Activated CD4-positive, alpha-beta T cell treated with anti-CD3 and anti-CD28 coated beads, Interleukin-2, amount 10 ng/mL, durations not matched to agents 7 days and 5 days (primary cell): ENCODE results near the gene PDXK. TPM values are rescaled to one million over a fixed set of nuclear protein-coding genes. Genes with fewer than 3 reads are reported as not detected.

Experiments used
- CTCF ChIA-PET: fragments of 350-600 bp; sonication (Branson Sonifier 250); formaldehyde crosslinking; loops from one replicate; lab custom pipeline; 2021; ENCODE audit warnings: antibody characterized with exemption; lab: Charles Lee
- POLR2A ChIA-PET: fragments of 350-600 bp; sonication (Branson Sonifier 250); formaldehyde crosslinking; loops from one replicate; lab custom pipeline; 2021; ENCODE audit warnings: antibody characterized with exemption; lab: Charles Lee
- DNase-seq: peaks from one replicate; pipeline ENCODE4 v3.0.0-alpha.2; 2020
- H3K27ac Mint-ChIP-seq: one replicate; pipeline ENCODE4 v1.8.0; 2021; ENCODE audit warnings: mild to moderate bottlenecking, moderate library complexity, mixed read lengths
- H3K27me3 Mint-ChIP-seq: one replicate; pipeline ENCODE4 v1.8.0; 2021; ENCODE audit warnings: mixed read lengths
- H3K36me3 Mint-ChIP-seq: one replicate; pipeline ENCODE4 v1.8.0; 2021; ENCODE audit warnings: low read depth, mixed read lengths
- H3K4me1 Mint-ChIP-seq: one replicate; pipeline ENCODE4 v1.8.0; 2021; ENCODE audit warnings: mixed read lengths
- H3K4me3 Mint-ChIP-seq: one replicate; pipeline ENCODE4 v1.8.0; 2021; ENCODE audit warnings: mild to moderate bottlenecking, moderate library complexity, mixed read lengths
- H3K9me3 Mint-ChIP-seq: one replicate; pipeline ENCODE4 v1.8.0; 2021; ENCODE audit warnings: mixed read lengths
- total RNA-seq, 2 experiments: library from RNA; stranded (reverse); gene quantifications; one replicate each; pipeline ENCODE4 v1.2.3, GENCODE V29; 2021

Gene PDXK
- total RNA-seq, 2 experiments from 2014 or later: 74.0 to 81.4 TPM

GRCh38 chr21:43767498-43767983 is 48.6 kb downstream of the PDXK start:
- H3K9me3 Mint-ChIP-seq: peaks cover 4% of the 10 kb centered on the region
- H3K4me1 Mint-ChIP-seq: peaks cover 6% of the 10 kb centered on the region
- H3K4me3 Mint-ChIP-seq: no peak overlapping the region
- DNase-seq: no peak
- ChIA-PET POLR2A (no interaction called here), CTCF (interaction anchor here (1.0 kb wide), 1 partner anchor 10 kb away, joined by 3 read pairs; no protein-coding TSS in a partner anchor)
- H3K27ac Mint-ChIP-seq: no peak overlapping the region
- H3K36me3 Mint-ChIP-seq: peaks cover 12% of the 10 kb centered on the region
- no peaks in the 10 kb centered on the region for H3K27me3 Mint-ChIP-seq

- no peak overlapping the region for H3K27ac Mint-ChIP-seq
- DNase-seq: no peak
- ChIA-PET CTCF (interaction anchor here (0.9 to 1.2 kb wide), 3 partner anchors 10 to 33 kb away, joined by 3 read pairs; no protein-coding TSS in a partner anchor), POLR2A (no interaction called here)
- H3K36me3 Mint-ChIP-seq: peaks cover 18% of the 10 kb centered on the region
- H3K4me1 Mint-ChIP-seq: peaks cover 6% of the 10 kb centered on the region
- H3K9me3 Mint-ChIP-seq: peaks cover 4% of the 10 kb centered on the region
- H3K4me3 Mint-ChIP-seq: no peak overlapping the region
- H3K27me3 Mint-ChIP-seq: no peaks in the 10 kb centered on the region
Observed at GRCh38 chr21:43767984-43768867, 49.3 kb downstream of the PDXK start.

GRCh38 chr21:43768868-43769167 is 49.9 kb downstream of the PDXK start:
- ChIA-PET CTCF (interaction anchor here (0.9 to 1.2 kb wide), 2 partner anchors 21 to 32 kb away, joined by 3 read pairs; no protein-coding TSS in a partner anchor), POLR2A (no interaction called here)
- Mint-ChIP-seq H3K4me3 (no peak overlapping the region), H3K4me1 (peaks cover 6% of the 10 kb centered on the region), H3K27ac (no peak overlapping the region), H3K9me3 (peaks cover 4% of the 10 kb centered on the region), H3K27me3 (no peaks in the 10 kb centered on the region), H3K36me3 (peaks cover 24% of the 10 kb centered on the region)
- no peak for DNase-seq

- Mint-ChIP-seq H3K4me1 (peaks cover 11% of the 10 kb centered on the region), H3K27me3 (no peaks in the 10 kb centered on the region), H3K36me3 (peaks cover 29% of the 10 kb centered on the region), H3K27ac (peak overlapping the region; percentile 25), H3K9me3 (peaks cover 4% of the 10 kb centered on the region), H3K4me3 (no peak overlapping the region)
- ChIA-PET CTCF (interaction anchor here (0.9 to 1.2 kb wide), 2 partner anchors 21 to 32 kb away, joined by 3 read pairs; no protein-coding TSS in a partner anchor), POLR2A (no interaction called here)
- DNase-seq: no peak
Observed at GRCh38 chr21:43769325-43769958, 50.5 kb downstream of the PDXK start.

- ChIA-PET POLR2A (no interaction called here), CTCF (interaction anchor here (0.6 to 0.7 kb wide), 2 partner anchors 278 to 323 kb away, joined by 3 read pairs; no protein-coding TSS in a partner anchor)
- no peak overlapping the region for H3K4me3 Mint-ChIP-seq
- peaks cover 32% of the 10 kb centered on the region for H3K36me3 Mint-ChIP-seq
- H3K27ac Mint-ChIP-seq: no peak overlapping the region
- H3K9me3 Mint-ChIP-seq: peaks cover 4% of the 10 kb centered on the region
- no peak for DNase-seq
- H3K27me3 Mint-ChIP-seq: no peaks in the 10 kb centered on the region
- H3K4me1 Mint-ChIP-seq: peaks cover 17% of the 10 kb centered on the region
Observed at GRCh38 chr21:43770066-43770655, 51.2 kb downstream of the PDXK start.

GRCh38 chr21:43771199-43771675 is 52.3 kb downstream of the PDXK start:
- H3K4me1 Mint-ChIP-seq: peaks cover 23% of the 10 kb centered on the region
- POLR2A ChIA-PET: no interaction called here
- no peak for DNase-seq
- H3K27ac Mint-ChIP-seq: no peak overlapping the region
- H3K36me3 Mint-ChIP-seq: peaks cover 35% of the 10 kb centered on the region
- H3K4me3 Mint-ChIP-seq: no peak overlapping the region
- H3K9me3 Mint-ChIP-seq: peaks cover 4% of the 10 kb centered on the region
- H3K27me3 Mint-ChIP-seq: no peaks in the 10 kb centered on the region
- CTCF ChIA-PET: interaction anchor here (0.6 to 1.2 kb wide), 2 partner anchors 14 to 495 kb away, joined by 3 to 4 read pairs; no protein-coding TSS in a partner anchor

- H3K27ac Mint-ChIP-seq: peak overlapping the region; percentile 31
- ChIA-PET CTCF (interaction anchor here (0.6 to 1.6 kb wide), 3 partner anchors 15 to 191 kb away, joined by 3 to 4 read pairs (median 4); partner anchors contain the start of gene RRP1), POLR2A (no interaction called here)
- peaks cover 35% of the 10 kb centered on the region for H3K36me3 Mint-ChIP-seq
- H3K9me3 Mint-ChIP-seq: peaks cover 4% of the 10 kb centered on the region
- H3K4me1 Mint-ChIP-seq: peaks cover 23% of the 10 kb centered on the region
- no peak overlapping the region for H3K4me3 Mint-ChIP-seq
- no peak for DNase-seq
- H3K27me3 Mint-ChIP-seq: no peaks in the 10 kb centered on the region
Observed at GRCh38 chr21:43771698-43772424, 52.9 kb downstream of the PDXK start.

- no peak for DNase-seq
- Mint-ChIP-seq H3K36me3 (peaks cover 35% of the 10 kb centered on the region), H3K4me1 (peaks cover 24% of the 10 kb centered on the region), H3K27me3 (no peaks in the 10 kb centered on the region), H3K27ac (peak overlapping the region; percentile 50), H3K9me3 (peaks cover 4% of the 10 kb centered on the region), H3K4me3 (no peak overlapping the region)
- ChIA-PET CTCF (interaction anchor here (0.6 to 1.6 kb wide), 5 partner anchors 9 to 191 kb away, joined by 3 to 4 read pairs (median 3); partner anchors contain the start of gene RRP1), POLR2A (no interaction called here)
Observed at GRCh38 chr21:43772425-43772821, 53.5 kb downstream of the PDXK start.

GRCh38 chr21:43774163-43774562 is 55.2 kb downstream of the PDXK start:
- ChIA-PET CTCF (interaction anchor here (1.5 to 1.6 kb wide), 2 partner anchors 36 to 46 kb away, joined by 3 to 4 read pairs; no protein-coding TSS in a partner anchor), POLR2A (no interaction called here)
- no peak for DNase-seq
- Mint-ChIP-seq H3K27me3 (no peaks in the 10 kb centered on the region), H3K27ac (no peak overlapping the region), H3K4me1 (peaks cover 41% of the 10 kb centered on the region), H3K36me3 (peaks cover 35% of the 10 kb centered on the region), H3K4me3 (peak overlapping the region; percentile 84), H3K9me3 (peaks cover 4% of the 10 kb centered on the region)

- POLR2A ChIA-PET: no interaction called here
- H3K4me3 Mint-ChIP-seq: peak overlapping the region; percentile 84
- H3K27me3 Mint-ChIP-seq: no peaks in the 10 kb centered on the region
- H3K27ac Mint-ChIP-seq: peak overlapping the region; percentile 82
- no peak for DNase-seq
- peaks cover 4% of the 10 kb centered on the region for H3K9me3 Mint-ChIP-seq
- H3K4me1 Mint-ChIP-seq: peaks cover 48% of the 10 kb centered on the region
- peaks cover 35% of the 10 kb centered on the region for H3K36me3 Mint-ChIP-seq
- CTCF ChIA-PET: interaction anchor here (1.6 kb wide), 1 partner anchor 47 kb away, joined by 4 read pairs; no protein-coding TSS in a partner anchor
Observed at GRCh38 chr21:43775190-43775589, 56.3 kb downstream of the PDXK start.

GRCh38 chr21:43775795-43776430 is 57.0 kb downstream of the PDXK start, which contains the start of gene CSTB:
TSS of gene CSTB (minus strand) at chr21:43776308. CDS start at chr21:43776269, 39 bp downstream.
- peaks cover 48% of the 10 kb centered on the region for H3K4me1 Mint-ChIP-seq
- POLR2A ChIA-PET: no interaction called here
- DNase-seq: peak; percentile 86
- CTCF ChIA-PET: no interaction called here
- H3K36me3 Mint-ChIP-seq: peaks cover 35% of the 10 kb centered on the region
- peak within 1 kb of the TSS; percentile 84 for H3K4me3 Mint-ChIP-seq
- no peaks in the 10 kb centered on the region for H3K27me3 Mint-ChIP-seq
- peaks cover 4% of the 10 kb centered on the region for H3K9me3 Mint-ChIP-seq
- H3K27ac Mint-ChIP-seq: peak within 1 kb of the TSS; percentile 91
